ENCODE results near the gene ERF. TPM values are rescaled to one million over a fixed set of nuclear protein-coding genes. Genes with fewer than 3 reads are reported as not detected.

Gene ERF
- total RNA-seq, 1 donor from 2014 or later = 109 TPM

GRCh38 chr19:42228641-42229040, 26.3 kb downstream of the ERF start:
- peaks cover 6% of the 10 kb centered on the region for H3K27me3 Mint-ChIP-seq (ENCODE audit: unreplicated experiment)
- no peak overlapping the region for H3K4me3 Mint-ChIP-seq (ENCODE audit: unreplicated experiment)
- H3K36me3 Mint-ChIP-seq (ENCODE audit: low read depth, unreplicated experiment) = peaks cover 38% of the 10 kb centered on the region
- no peak overlapping the region for H3K27ac Mint-ChIP-seq (ENCODE audit: unreplicated experiment)
- H3K9me3 Mint-ChIP-seq (ENCODE audit: unreplicated experiment) = no peaks in the 10 kb centered on the region
- no peak for DNase-seq (ENCODE audit: low spot score)
- peaks cover 4% of the 10 kb centered on the region for H3K4me1 Mint-ChIP-seq (ENCODE audit: unreplicated experiment)
- TF ChIP-seq CTCF (IDR thresholded peaks at IDR 0.05; ENCODE audit: unreplicated experiment) = no peak

- Mint-ChIP-seq H3K27me3 (ENCODE audit: unreplicated experiment) (peaks cover 9% of the 10 kb centered on the region), H3K4me3 (ENCODE audit: unreplicated experiment) (peak overlapping the region; percentile 60), H3K27ac (ENCODE audit: unreplicated experiment) (peak overlapping the region; percentile 59), H3K36me3 (ENCODE audit: low read depth, unreplicated experiment) (peaks cover 37% of the 10 kb centered on the region), H3K4me1 (ENCODE audit: unreplicated experiment) (peaks cover 4% of the 10 kb centered on the region), H3K9me3 (ENCODE audit: unreplicated experiment) (no peaks in the 10 kb centered on the region)
- no peak for DNase-seq (ENCODE audit: low spot score)
- TF ChIP-seq CTCF (IDR thresholded peaks at IDR 0.05; ENCODE audit: unreplicated experiment) = no peak
Measured at GRCh38 chr19:42226886-42227285, 28.0 kb downstream of the ERF start.

GRCh38 chr19:42225718-42226292, 29.1 kb downstream of the ERF start:
- Mint-ChIP-seq H3K36me3 (ENCODE audit: low read depth, unreplicated experiment) (peaks cover 33% of the 10 kb centered on the region), H3K4me3 (ENCODE audit: unreplicated experiment) (no peak overlapping the region), H3K27ac (ENCODE audit: unreplicated experiment) (no peak overlapping the region), H3K27me3 (ENCODE audit: unreplicated experiment) (peaks cover 9% of the 10 kb centered on the region), H3K4me1 (ENCODE audit: unreplicated experiment) (peaks cover 7% of the 10 kb centered on the region), H3K9me3 (ENCODE audit: unreplicated experiment) (no peaks in the 10 kb centered on the region)
- no peak for TF ChIP-seq CTCF (IDR thresholded peaks at IDR 0.05; ENCODE audit: unreplicated experiment)
- DNase-seq (ENCODE audit: low spot score) = no peak

- H3K9me3 Mint-ChIP-seq (ENCODE audit: unreplicated experiment) = no peaks in the 10 kb centered on the region
- no peak overlapping the region for H3K27ac Mint-ChIP-seq (ENCODE audit: unreplicated experiment)
- DNase-seq (ENCODE audit: low spot score) = no peak
- peaks cover 13% of the 10 kb centered on the region for H3K4me1 Mint-ChIP-seq (ENCODE audit: unreplicated experiment)
- H3K36me3 Mint-ChIP-seq (ENCODE audit: low read depth, unreplicated experiment) = peaks cover 33% of the 10 kb centered on the region
- H3K27me3 Mint-ChIP-seq (ENCODE audit: unreplicated experiment) = peaks cover 9% of the 10 kb centered on the region
- H3K4me3 Mint-ChIP-seq (ENCODE audit: unreplicated experiment) = peak overlapping the region; percentile 80
- TF ChIP-seq CTCF (IDR thresholded peaks at IDR 0.05; ENCODE audit: unreplicated experiment) = no peak
Measured at GRCh38 chr19:42224940-42225717, 29.8 kb downstream of the ERF start.

- peak overlapping the region; percentile 100 for H3K4me3 Mint-ChIP-seq (ENCODE audit: unreplicated experiment)
- no peak for DNase-seq (ENCODE audit: low spot score)
- no peaks in the 10 kb centered on the region for H3K9me3 Mint-ChIP-seq (ENCODE audit: unreplicated experiment)
- H3K4me1 Mint-ChIP-seq (ENCODE audit: unreplicated experiment) = peaks cover 31% of the 10 kb centered on the region
- peak overlapping the region; percentile 80 for H3K27ac Mint-ChIP-seq (ENCODE audit: unreplicated experiment)
- no peak for TF ChIP-seq CTCF (IDR thresholded peaks at IDR 0.05; ENCODE audit: unreplicated experiment)
- H3K36me3 Mint-ChIP-seq (ENCODE audit: low read depth, unreplicated experiment) = peaks cover 29% of the 10 kb centered on the region
- peaks cover 20% of the 10 kb centered on the region for H3K27me3 Mint-ChIP-seq (ENCODE audit: unreplicated experiment)
Measured at GRCh38 chr19:42220751-42221097, 34.2 kb downstream of the ERF start.

Data from endothelial cell (in vitro differentiated cells).